OCI-LY7 (cell line): ENCODE measurements around the gene RBFOX1. TPM values are rescaled to one million over a fixed set of nuclear protein-coding genes. Genes with fewer than 3 reads are reported as not detected.

ENCODE experiments used
- BruUV-seq: library from RNA; stranded (reverse); fragments of 400-500 nt; replicated peaks from 2 replicates; lab custom pipeline; 2021; lab: Mats Ljungman, UMichigan
- CTCF ChIA-PET: fragments of 300-600 bp; sonication (Branson Sonifier 250); formaldehyde crosslinking; loops from one replicate; lab custom pipeline; 2022; ENCODE audit warnings: antibody characterized with exemption; ENCODE audit not compliant: unreplicated experiment; lab: Charles Lee
- POLR2A ChIA-PET: fragments of 300-600 bp; sonication (Branson Sonifier 250); formaldehyde crosslinking; loops from one replicate; lab custom pipeline; 2022; ENCODE audit warnings: antibody characterized with exemption; lab: Charles Lee
- DNase-seq: peaks from one replicate; pipeline ENCODE4 v3.0.0-alpha.2; 2015; ENCODE audit warnings: low spot score
- H2AFZ ChIP-seq: fragments of 200-600 bp; sonication (generic), shearing (Covaris generic); 2 replicates; pipeline ENCODE4 v1.6.1; 2014; ENCODE audit warnings: mild to moderate bottlenecking, antibody characterized with exemption, low read length, moderate library complexity
- H3K27ac ChIP-seq: fragments of 200-600 bp; sonication (generic); 2 replicates; pipeline ENCODE4 v1.5.1; 2014; ENCODE audit warnings: mixed run types, low read depth, mild to moderate bottlenecking, moderate library complexity, low read length, inconsistent platforms; ENCODE audit not compliant: poor library complexity, severe bottlenecking
- H3K36me3 ChIP-seq: fragments of 200-600 bp; sonication (generic); 2 replicates; pipeline ENCODE4 v1.6.1; 2014; ENCODE audit warnings: mild to moderate bottlenecking, antibody characterized with exemption, low read length, moderate library complexity, mixed read lengths; ENCODE audit not compliant: insufficient read depth
- H3K4me1 ChIP-seq: fragments of 200-600 bp; sonication (generic); 2 replicates; pipeline ENCODE4 v1.5.1; 2014; ENCODE audit warnings: mild to moderate bottlenecking, low read length; ENCODE audit not compliant: insufficient read depth, poor library complexity, severe bottlenecking
- H3K4me2 ChIP-seq: fragments of 200-600 bp; sonication (generic); 2 replicates; pipeline ENCODE4 v1.6.1; 2014; ENCODE audit warnings: mild to moderate bottlenecking, low read length
- H3K4me3 ChIP-seq: fragments of 200-600 bp; sonication (generic); 2 replicates; pipeline ENCODE4 v1.5.1; 2014; ENCODE audit warnings: mild to moderate bottlenecking, low read depth, low read length; ENCODE audit not compliant: poor library complexity, severe bottlenecking
- H3K79me2 ChIP-seq: fragments of 200-600 bp; sonication (generic); 2 replicates; pipeline ENCODE4 v1.6.1; 2016; ENCODE audit warnings: low read depth, mild to moderate bottlenecking, low read length, moderate library complexity, mixed read lengths; ENCODE audit not compliant: insufficient read depth
- H3K9me2 ChIP-seq: fragments of 200-600 bp; sonication (generic); 2 replicates; pipeline ENCODE4 v1.6.1; 2016; ENCODE audit warnings: mild to moderate bottlenecking, low read length, mixed read lengths; ENCODE audit not compliant: insufficient read depth
- H3K9me3 ChIP-seq: fragments of 200-600 bp; sonication (generic); 2 replicates; pipeline ENCODE4 v1.6.1; 2014; ENCODE audit warnings: mild to moderate bottlenecking, mixed run types, low read length, mixed read lengths
- H4K20me1 ChIP-seq: fragments of 200-600 bp; sonication (generic); 2 replicates; pipeline ENCODE4 v1.6.1; 2014; ENCODE audit warnings: mild to moderate bottlenecking, antibody characterized with exemption, low read length, moderate library complexity, mixed read lengths; ENCODE audit not compliant: insufficient read depth
- EZH2phosphoT487 ChIP-seq: fragments of 200-600 bp; sonication (generic); IDR thresholded peaks from 2 replicates; pipeline ENCODE4 v1.6.1; 2018; ENCODE audit warnings: low read depth, borderline replicate concordance, mild to moderate bottlenecking, mixed run types, antibody characterized with exemption, low read length, moderate library complexity, mixed read lengths
- intact Hi-C: fragments of 100-400 bp; cut with micrococcal nuclease; formaldehyde crosslinking; loops from one replicate; pipeline ENCODE4 v1.10.0; 2022; ENCODE audit not compliant: unreplicated experiment
- total RNA-seq, 2 experiments: library from RNA; depleted of rRNA in 1 of 2; stranded (reverse); fragments of >200 nt in 1 of 2; shearing (Covaris generic) in 1 of 2; gene quantifications; 2 replicates each; pipeline ENCODE4 v1.2.3, GENCODE V29; 2014 to 2022
- TF ChIP-seq, protein P1 (sequence below): fragments of 200-600 bp; sonication (generic); conservative IDR thresholded peaks from 2 replicates; pipeline ENCODE4 v1.5.1; 2014; ENCODE audit warnings: mild to moderate bottlenecking, antibody characterized with exemption, low read length, moderate library complexity, mixed read lengths

The RBFOX1 gene
- total RNA-seq, 2 experiments from 2014 or later: not detected

DNA sequence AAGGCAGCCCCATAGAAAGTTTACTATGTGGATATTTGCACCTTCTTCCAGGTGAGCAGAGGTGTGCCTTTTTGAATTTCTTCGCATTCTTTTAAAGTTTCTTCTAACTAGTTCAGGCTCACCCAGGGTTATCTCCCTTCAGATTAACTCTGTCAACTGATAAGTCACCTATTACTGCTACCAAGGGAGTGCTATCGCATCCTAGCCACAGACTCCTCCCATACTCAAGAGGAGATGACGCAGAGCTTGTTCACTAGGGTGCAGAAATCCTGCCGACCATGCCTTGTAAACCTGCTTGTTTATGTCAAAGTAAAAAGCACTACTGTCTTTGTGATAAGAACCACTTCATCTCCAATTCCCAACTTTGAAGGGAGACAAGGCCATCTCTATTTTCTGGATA lies 390.1 kb downstream of the RBFOX1 start:
- no peak for DNase-seq
- Histone ChIP-seq H4K20me1 (no peaks in the 10 kb centered on the region), H3K27ac (no peak overlapping the region), H3K4me3 (no peak overlapping the region), H2AFZ (no peak overlapping the region), H3K79me2 (no peaks in the 10 kb centered on the region), H3K4me2 (no peak overlapping the region), H3K9me3 (no peaks in the 10 kb centered on the region), H3K36me3 (no peaks in the 10 kb centered on the region), H3K9me2 (no peaks in the 10 kb centered on the region), H3K4me1 (no peaks in the 10 kb centered on the region)
- TF ChIP-seq, protein P1, sequence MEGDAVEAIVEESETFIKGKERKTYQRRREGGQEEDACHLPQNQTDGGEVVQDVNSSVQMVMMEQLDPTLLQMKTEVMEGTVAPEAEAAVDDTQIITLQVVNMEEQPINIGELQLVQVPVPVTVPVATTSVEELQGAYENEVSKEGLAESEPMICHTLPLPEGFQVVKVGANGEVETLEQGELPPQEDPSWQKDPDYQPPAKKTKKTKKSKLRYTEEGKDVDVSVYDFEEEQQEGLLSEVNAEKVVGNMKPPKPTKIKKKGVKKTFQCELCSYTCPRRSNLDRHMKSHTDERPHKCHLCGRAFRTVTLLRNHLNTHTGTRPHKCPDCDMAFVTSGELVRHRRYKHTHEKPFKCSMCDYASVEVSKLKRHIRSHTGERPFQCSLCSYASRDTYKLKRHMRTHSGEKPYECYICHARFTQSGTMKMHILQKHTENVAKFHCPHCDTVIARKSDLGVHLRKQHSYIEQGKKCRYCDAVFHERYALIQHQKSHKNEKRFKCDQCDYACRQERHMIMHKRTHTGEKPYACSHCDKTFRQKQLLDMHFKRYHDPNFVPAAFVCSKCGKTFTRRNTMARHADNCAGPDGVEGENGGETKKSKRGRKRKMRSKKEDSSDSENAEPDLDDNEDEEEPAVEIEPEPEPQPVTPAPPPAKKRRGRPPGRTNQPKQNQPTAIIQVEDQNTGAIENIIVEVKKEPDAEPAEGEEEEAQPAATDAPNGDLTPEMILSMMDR: no peak
- intact Hi-C loops: no loop called here
- BruUV-seq: no TSS peak
- ChIA-PET POLR2A (no interaction called here), CTCF (no interaction called here)

DNA sequence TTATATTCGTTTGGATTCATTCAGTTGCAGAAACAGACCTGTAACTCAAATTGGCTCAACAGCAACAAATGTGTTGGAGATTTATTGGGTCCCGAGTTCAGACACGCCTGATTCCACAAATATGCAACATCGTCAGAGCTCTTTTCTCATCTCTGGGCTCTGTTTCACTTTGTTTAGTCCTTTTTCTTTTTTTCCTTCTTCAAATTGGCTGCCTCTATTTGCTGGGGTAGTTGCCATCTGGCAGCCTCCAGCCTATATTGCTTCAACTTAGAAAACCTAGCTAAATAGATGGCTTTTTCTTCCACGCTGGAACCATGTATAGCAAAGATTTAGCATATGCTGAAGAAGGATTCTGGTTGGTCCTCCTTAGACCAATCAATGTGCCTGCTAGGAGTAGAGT lies 398.5 kb downstream of the RBFOX1 start:
- Histone ChIP-seq H3K4me2 (no peak overlapping the region), H3K9me3 (no peaks in the 10 kb centered on the region), H3K79me2 (no peaks in the 10 kb centered on the region), H3K4me3 (no peak overlapping the region), H3K4me1 (no peaks in the 10 kb centered on the region), H3K27ac (no peak overlapping the region), H2AFZ (no peak overlapping the region), H3K9me2 (no peaks in the 10 kb centered on the region), H4K20me1 (no peaks in the 10 kb centered on the region), H3K36me3 (no peaks in the 10 kb centered on the region)
- no peak for DNase-seq
- TF ChIP-seq, protein P1: no peak
- no peak for TF ChIP-seq EZH2phosphoT487
- ChIA-PET POLR2A (no interaction called here), CTCF (no interaction called here)
- intact Hi-C loops: no loop called here
- no TSS peak for BruUV-seq

DNA sequence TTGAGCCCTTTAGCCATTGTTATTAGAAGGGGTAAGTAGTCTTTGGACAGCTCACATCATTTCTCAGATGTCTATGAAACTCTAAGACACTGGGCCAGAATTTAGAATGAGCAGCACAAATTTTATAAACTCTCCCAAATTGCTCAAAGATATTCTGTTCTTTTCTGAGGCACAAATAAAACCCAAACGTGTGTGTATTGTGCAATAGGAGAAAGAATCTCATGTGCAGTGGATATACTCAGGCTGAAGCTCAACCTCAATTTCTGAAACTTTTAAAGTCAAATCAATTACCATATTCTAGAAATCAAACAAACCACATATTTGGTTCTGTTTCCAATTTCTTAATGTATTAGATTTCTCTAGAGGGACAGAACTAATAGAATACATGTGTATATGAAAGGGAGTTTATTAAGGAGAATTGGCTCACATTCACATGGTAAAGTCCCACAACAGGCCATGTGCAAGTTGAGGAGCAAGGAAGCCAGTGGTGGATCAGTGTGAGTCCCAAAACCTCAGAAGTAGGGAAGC lies 403.6 kb downstream of the RBFOX1 start:
- DNase-seq: no peak
- Histone ChIP-seq H3K9me2 (no peaks in the 10 kb centered on the region), H4K20me1 (no peaks in the 10 kb centered on the region), H3K27ac (no peak overlapping the region), H3K79me2 (no peaks in the 10 kb centered on the region), H3K4me1 (no peaks in the 10 kb centered on the region), H3K4me3 (no peak overlapping the region), H2AFZ (no peak overlapping the region), H3K36me3 (no peaks in the 10 kb centered on the region), H3K4me2 (no peak overlapping the region), H3K9me3 (no peaks in the 10 kb centered on the region)
- ChIA-PET CTCF (no interaction called here), POLR2A (no interaction called here)
- TF ChIP-seq, protein P1: no peak
- no peak for TF ChIP-seq EZH2phosphoT487
- intact Hi-C loops: no loop called here
- no TSS peak for BruUV-seq
